Panc1 (cell line): ENCODE measurements around the gene UMOD. TPM values are rescaled to one million over a fixed set of nuclear protein-coding genes. Genes with fewer than 3 reads are reported as not detected.

Source experiments
- ATAC-seq: fragments of 200-7000 bp; cut with Tn5 transposase; 2 replicates; pipeline ENCODE4 v1.9.1; 2020; ENCODE audit warnings: mild to moderate bottlenecking, moderate library complexity
- BruUV-seq: library from RNA; stranded (reverse); fragments of 400-500 nt; replicated peaks from 2 replicates; lab custom pipeline; 2021; lab: Mats Ljungman, UMichigan
- CTCF ChIA-PET: fragments of 300-600 bp; sonication (Branson Sonifier 250); formaldehyde crosslinking; loops from one replicate; lab custom pipeline; 2022; ENCODE audit warnings: antibody characterized with exemption; lab: Charles Lee
- POLR2A ChIA-PET: fragments of 300-600 bp; sonication (Branson Sonifier 250); formaldehyde crosslinking; loops from one replicate; lab custom pipeline; 2022; ENCODE audit warnings: antibody characterized with exemption; lab: Charles Lee
- DNase-seq: peaks from one replicate; pipeline ENCODE4 v3.0.0-alpha.2; 2010; ENCODE audit warnings: low read depth, low spot score
- H3K27ac ChIP-seq: 2 replicates; pipeline ENCODE4 v1.5.1; 2011; ENCODE audit warnings: mild to moderate bottlenecking, low read length, inconsistent platforms
- H3K27me3 ChIP-seq: fragments of 200-500 bp; sonication (Bioruptor generic); 2 replicates; pipeline ENCODE4 v1.6.0; 2014; ENCODE audit warnings: low read length, inconsistent platforms; ENCODE audit not compliant: control insufficient read depth, insufficient read depth
- H3K36me3 ChIP-seq: fragments of 200-500 bp; sonication (Bioruptor generic); 2 replicates; pipeline ENCODE4 v1.5.1; 2014; ENCODE audit warnings: inconsistent platforms, mild to moderate bottlenecking, low read length, moderate library complexity; ENCODE audit not compliant: control insufficient read depth, insufficient read depth
- H3K4me1 ChIP-seq: 2 replicates; pipeline ENCODE4 v1.5.1; 2011; ENCODE audit warnings: inconsistent platforms, mild to moderate bottlenecking, low read length, moderate library complexity; ENCODE audit not compliant: control insufficient read depth, insufficient read depth
- H3K4me3 ChIP-seq, 2 experiments: 2 replicates each; pipeline ENCODE4 v1.5.1; 2011 to 2012; ENCODE audit warnings: low read depth in 2 of 2, low read length in 2 of 2, mild to moderate bottlenecking in 2 of 2, inconsistent platforms in 1 of 2, moderate library complexity in 1 of 2
- H3K9me3 ChIP-seq: fragments of 200-500 bp; sonication (Bioruptor generic); 2 replicates; pipeline ENCODE4 v1.5.1; 2014; ENCODE audit warnings: low read depth, mild to moderate bottlenecking, inconsistent platforms, low read length, moderate library complexity; ENCODE audit not compliant: control insufficient read depth, insufficient read depth
- POLR2AphosphoS5 ChIP-seq: IDR thresholded peaks from 2 replicates; pipeline ENCODE4 v1.6.1; 2012; ENCODE audit warnings: mild to moderate bottlenecking, low read depth, low read length, moderate library complexity
- SIN3A ChIP-seq: IDR thresholded peaks from 2 replicates; pipeline ENCODE4 v1.6.1; 2012; ENCODE audit warnings: low read depth, mild to moderate bottlenecking, low read length, moderate library complexity, borderline replicate concordance; ENCODE audit not compliant: insufficient read depth
- TCF7L2 ChIP-seq: IDR thresholded peaks from 2 replicates; pipeline ENCODE4 v1.6.1; 2011; ENCODE audit warnings: mild to moderate bottlenecking, low read depth, low read length, inconsistent platforms
- in situ Hi-C: cut with HindIII; loops from 2 replicates; pipeline ENCODE4 v1.10.0; 2016; ENCODE audit warnings: low sequenced_read_pairs, low pct_unique_long_range_greater_than_20kb
- intact Hi-C: fragments of 100-400 bp; cut with micrococcal nuclease; formaldehyde crosslinking; loops from one replicate; pipeline ENCODE4 v1.10.0; 2022; ENCODE audit not compliant: unreplicated experiment
- total RNA-seq: library from RNA; stranded (reverse); gene quantifications from one replicate; pipeline ENCODE4 v1.2.1, GENCODE V29; 2021; ENCODE audit not compliant: unreplicated experiment
- TF ChIP-seq, protein P1 (sequence below), 2 experiments: IDR thresholded peaks; 2 replicates each; pipeline ENCODE4 v1.6.1; 2011 to 2012; ENCODE audit warnings: low read depth in 2 of 2, control low read depth in 1 of 2, low read length in 1 of 2, mild to moderate bottlenecking in 1 of 2, moderate library complexity in 1 of 2; ENCODE audit not compliant: insufficient read depth in 1 of 2
- TF ChIP-seq, protein P2 (sequence below): fragments of 450-650 bp; IDR thresholded peaks from 2 replicates; pipeline ENCODE4 v1.5.1; 2017; ENCODE audit warnings: mild to moderate bottlenecking

Gene UMOD
- total RNA-seq, 1 experiment from 2014 or later = not detected

DNA sequence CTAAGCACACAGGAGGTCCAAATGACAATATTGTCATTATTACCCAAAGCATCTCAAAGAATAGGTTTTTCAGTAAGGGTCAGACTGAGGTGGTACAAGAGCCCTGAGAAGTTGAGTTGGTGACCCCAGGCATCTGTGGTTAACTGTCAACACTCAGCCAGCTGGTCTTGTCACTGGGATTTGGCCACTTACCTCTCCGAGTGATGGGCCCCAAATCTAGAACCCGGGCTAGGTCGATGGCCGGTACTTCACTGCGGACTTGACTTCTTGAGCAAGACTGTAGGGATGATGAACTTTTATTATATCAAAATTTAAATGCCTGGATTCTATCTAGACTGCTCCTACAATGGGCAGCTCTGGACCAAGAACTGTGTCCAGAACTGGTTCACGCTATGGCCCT lies 36.8 kb downstream of the UMOD start:
- no peak for TF ChIP-seq POLR2AphosphoS5
- TF ChIP-seq, protein P1, sequence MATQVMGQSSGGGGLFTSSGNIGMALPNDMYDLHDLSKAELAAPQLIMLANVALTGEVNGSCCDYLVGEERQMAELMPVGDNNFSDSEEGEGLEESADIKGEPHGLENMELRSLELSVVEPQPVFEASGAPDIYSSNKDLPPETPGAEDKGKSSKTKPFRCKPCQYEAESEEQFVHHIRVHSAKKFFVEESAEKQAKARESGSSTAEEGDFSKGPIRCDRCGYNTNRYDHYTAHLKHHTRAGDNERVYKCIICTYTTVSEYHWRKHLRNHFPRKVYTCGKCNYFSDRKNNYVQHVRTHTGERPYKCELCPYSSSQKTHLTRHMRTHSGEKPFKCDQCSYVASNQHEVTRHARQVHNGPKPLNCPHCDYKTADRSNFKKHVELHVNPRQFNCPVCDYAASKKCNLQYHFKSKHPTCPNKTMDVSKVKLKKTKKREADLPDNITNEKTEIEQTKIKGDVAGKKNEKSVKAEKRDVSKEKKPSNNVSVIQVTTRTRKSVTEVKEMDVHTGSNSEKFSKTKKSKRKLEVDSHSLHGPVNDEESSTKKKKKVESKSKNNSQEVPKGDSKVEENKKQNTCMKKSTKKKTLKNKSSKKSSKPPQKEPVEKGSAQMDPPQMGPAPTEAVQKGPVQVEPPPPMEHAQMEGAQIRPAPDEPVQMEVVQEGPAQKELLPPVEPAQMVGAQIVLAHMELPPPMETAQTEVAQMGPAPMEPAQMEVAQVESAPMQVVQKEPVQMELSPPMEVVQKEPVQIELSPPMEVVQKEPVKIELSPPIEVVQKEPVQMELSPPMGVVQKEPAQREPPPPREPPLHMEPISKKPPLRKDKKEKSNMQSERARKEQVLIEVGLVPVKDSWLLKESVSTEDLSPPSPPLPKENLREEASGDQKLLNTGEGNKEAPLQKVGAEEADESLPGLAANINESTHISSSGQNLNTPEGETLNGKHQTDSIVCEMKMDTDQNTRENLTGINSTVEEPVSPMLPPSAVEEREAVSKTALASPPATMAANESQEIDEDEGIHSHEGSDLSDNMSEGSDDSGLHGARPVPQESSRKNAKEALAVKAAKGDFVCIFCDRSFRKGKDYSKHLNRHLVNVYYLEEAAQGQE (IDR thresholded peaks at IDR 0.05; ENCODE audit: insufficient read depth in 1 of 2, low read depth in 2 of 2, low read length in 1 of 2) = no peak
- no peak for TF ChIP-seq SIN3A
- TF ChIP-seq, protein P2, sequence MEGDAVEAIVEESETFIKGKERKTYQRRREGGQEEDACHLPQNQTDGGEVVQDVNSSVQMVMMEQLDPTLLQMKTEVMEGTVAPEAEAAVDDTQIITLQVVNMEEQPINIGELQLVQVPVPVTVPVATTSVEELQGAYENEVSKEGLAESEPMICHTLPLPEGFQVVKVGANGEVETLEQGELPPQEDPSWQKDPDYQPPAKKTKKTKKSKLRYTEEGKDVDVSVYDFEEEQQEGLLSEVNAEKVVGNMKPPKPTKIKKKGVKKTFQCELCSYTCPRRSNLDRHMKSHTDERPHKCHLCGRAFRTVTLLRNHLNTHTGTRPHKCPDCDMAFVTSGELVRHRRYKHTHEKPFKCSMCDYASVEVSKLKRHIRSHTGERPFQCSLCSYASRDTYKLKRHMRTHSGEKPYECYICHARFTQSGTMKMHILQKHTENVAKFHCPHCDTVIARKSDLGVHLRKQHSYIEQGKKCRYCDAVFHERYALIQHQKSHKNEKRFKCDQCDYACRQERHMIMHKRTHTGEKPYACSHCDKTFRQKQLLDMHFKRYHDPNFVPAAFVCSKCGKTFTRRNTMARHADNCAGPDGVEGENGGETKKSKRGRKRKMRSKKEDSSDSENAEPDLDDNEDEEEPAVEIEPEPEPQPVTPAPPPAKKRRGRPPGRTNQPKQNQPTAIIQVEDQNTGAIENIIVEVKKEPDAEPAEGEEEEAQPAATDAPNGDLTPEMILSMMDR = no peak
- no peak for TF ChIP-seq TCF7L2
- in situ Hi-C loops = no loop called here
- H3K27me3 ChIP-seq = peaks cover 12% of the 10 kb centered on the region
- intact Hi-C loops = no loop called here
- ATAC-seq = no peak
- CTCF ChIA-PET = interaction anchor here (0.7 kb wide), 1 partner anchor 17 kb away, joined by 3 read pairs; no protein-coding TSS in a partner anchor
- H3K27ac ChIP-seq = no peak overlapping the region
- DNase-seq = no peak
- no peaks in the 10 kb centered on the region for H3K9me3 ChIP-seq
- H3K4me3 ChIP-seq = no peak overlapping the region
- H3K36me3 ChIP-seq = no peaks in the 10 kb centered on the region
- POLR2A ChIA-PET = no interaction called here
- BruUV-seq = no TSS peak
- no peaks in the 10 kb centered on the region for H3K4me1 ChIP-seq

DNA sequence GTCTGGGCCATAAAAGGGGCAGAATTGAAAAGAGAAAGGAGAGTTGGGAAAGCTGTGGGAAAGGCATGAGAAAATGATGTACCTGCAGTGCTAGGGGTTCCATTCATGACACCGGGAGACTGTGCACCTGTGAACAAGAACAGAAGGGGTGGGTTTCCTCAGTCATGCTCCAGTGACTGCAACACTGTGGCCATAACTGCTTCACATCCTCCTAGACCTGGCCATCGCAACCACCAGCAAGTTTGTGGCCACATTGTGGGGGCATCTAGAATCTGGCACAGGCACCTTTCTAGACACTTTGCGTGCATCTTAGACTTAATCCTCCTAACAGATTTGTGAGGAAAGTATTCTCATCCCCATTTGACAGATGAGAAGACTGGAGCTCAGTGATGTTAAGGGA lies 37.9 kb downstream of the UMOD start:
- DNase-seq (no peak), ATAC-seq (no peak)
- H3K36me3 ChIP-seq = no peaks in the 10 kb centered on the region
- H3K9me3 ChIP-seq = no peaks in the 10 kb centered on the region
- no TSS peak for BruUV-seq
- no peaks in the 10 kb centered on the region for H3K4me1 ChIP-seq
- intact Hi-C loops = no loop called here
- POLR2A ChIA-PET = no interaction called here
- in situ Hi-C loops = no loop called here
- no peak overlapping the region for H3K27ac ChIP-seq
- peaks cover 12% of the 10 kb centered on the region for H3K27me3 ChIP-seq
- CTCF ChIA-PET = no interaction called here
- TF ChIP-seq POLR2AphosphoS5 (no peak), TCF7L2 (no peak), SIN3A (no peak)
- TF ChIP-seq, protein P2 = no peak
- TF ChIP-seq, protein P1 (IDR thresholded peaks at IDR 0.05; ENCODE audit: insufficient read depth in 1 of 2, low read depth in 2 of 2, low read length in 1 of 2) = no peak
- no peak overlapping the region for H3K4me3 ChIP-seq
